ENCODE measurements around the gene NIPSNAP2. TPM values are rescaled to one million over a fixed set of nuclear protein-coding genes. Genes with fewer than 3 reads are reported as not detected.
"Not testable (repeated sequence)": the region's sequence is repeated elsewhere in the genome, so short reads cannot be mapped to it uniquely, and the experiment has no call there.

Gene NIPSNAP2
- total RNA-seq, 1 donor from 2014 or later = 43.0 TPM

GRCh38 chr7:56019501-56019900, 55.1 kb downstream of the NIPSNAP2 start:
- no peaks in the 10 kb centered on the region for H3K9me3 Mint-ChIP-seq (ENCODE audit: low read depth)
- peak; percentile 68 for DNase-seq (ENCODE audit: low spot score)
- TF ChIP-seq, protein P1, sequence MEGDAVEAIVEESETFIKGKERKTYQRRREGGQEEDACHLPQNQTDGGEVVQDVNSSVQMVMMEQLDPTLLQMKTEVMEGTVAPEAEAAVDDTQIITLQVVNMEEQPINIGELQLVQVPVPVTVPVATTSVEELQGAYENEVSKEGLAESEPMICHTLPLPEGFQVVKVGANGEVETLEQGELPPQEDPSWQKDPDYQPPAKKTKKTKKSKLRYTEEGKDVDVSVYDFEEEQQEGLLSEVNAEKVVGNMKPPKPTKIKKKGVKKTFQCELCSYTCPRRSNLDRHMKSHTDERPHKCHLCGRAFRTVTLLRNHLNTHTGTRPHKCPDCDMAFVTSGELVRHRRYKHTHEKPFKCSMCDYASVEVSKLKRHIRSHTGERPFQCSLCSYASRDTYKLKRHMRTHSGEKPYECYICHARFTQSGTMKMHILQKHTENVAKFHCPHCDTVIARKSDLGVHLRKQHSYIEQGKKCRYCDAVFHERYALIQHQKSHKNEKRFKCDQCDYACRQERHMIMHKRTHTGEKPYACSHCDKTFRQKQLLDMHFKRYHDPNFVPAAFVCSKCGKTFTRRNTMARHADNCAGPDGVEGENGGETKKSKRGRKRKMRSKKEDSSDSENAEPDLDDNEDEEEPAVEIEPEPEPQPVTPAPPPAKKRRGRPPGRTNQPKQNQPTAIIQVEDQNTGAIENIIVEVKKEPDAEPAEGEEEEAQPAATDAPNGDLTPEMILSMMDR (IDR thresholded peaks at IDR 0.05) = no peak
- no peaks in the 10 kb centered on the region for H3K4me1 Mint-ChIP-seq (ENCODE audit: low read depth)
- H3K27ac Mint-ChIP-seq (ENCODE audit: unreplicated experiment) = no peak overlapping the region
- H3K36me3 Mint-ChIP-seq (ENCODE audit: low read depth) = peaks cover 15% of the 10 kb centered on the region
- H3K27me3 Mint-ChIP-seq (ENCODE audit: low read depth) = no peaks in the 10 kb centered on the region
- no peak overlapping the region for H3K4me3 Mint-ChIP-seq (ENCODE audit: unreplicated experiment)

DNA sequence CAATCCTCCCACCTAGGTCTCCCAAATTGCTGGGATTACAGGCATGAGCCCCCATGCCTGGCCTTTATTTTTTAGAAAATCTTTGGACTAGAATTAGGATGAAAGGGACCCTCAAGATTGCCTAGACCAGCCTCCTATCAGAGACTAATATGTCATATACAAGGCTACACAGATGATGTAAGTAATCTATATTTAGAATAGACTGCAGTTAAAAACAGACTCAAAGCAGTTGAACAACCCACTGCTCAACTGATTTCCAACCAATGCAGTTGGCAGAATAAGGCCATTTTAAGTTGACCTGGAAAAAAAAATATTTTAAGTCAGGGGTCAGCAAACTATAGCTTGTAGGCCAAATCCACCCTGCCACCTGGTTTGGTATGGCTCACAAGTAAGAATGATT, 59.1 kb downstream of the NIPSNAP2 start:
- Mint-ChIP-seq H3K4me3 (ENCODE audit: unreplicated experiment) (no peak overlapping the region), H3K4me1 (ENCODE audit: low read depth) (peaks cover 3% of the 10 kb centered on the region), H3K27ac (ENCODE audit: unreplicated experiment) (no peak overlapping the region), H3K9me3 (ENCODE audit: low read depth) (no peaks in the 10 kb centered on the region), H3K36me3 (ENCODE audit: low read depth) (peaks cover 16% of the 10 kb centered on the region), H3K27me3 (ENCODE audit: low read depth) (no peaks in the 10 kb centered on the region)
- no peak for DNase-seq (ENCODE audit: low spot score)
- TF ChIP-seq, protein P1 (IDR thresholded peaks at IDR 0.05) = no peak

- TF ChIP-seq, protein P1 (IDR thresholded peaks at IDR 0.05) = no peak
- H3K4me1 Mint-ChIP-seq (ENCODE audit: low read depth) = peaks cover 9% of the 10 kb centered on the region
- DNase-seq (ENCODE audit: low spot score) = no peak
- H3K27ac Mint-ChIP-seq (ENCODE audit: unreplicated experiment) = no peak overlapping the region
- no peaks in the 10 kb centered on the region for H3K27me3 Mint-ChIP-seq (ENCODE audit: low read depth)
- no peak overlapping the region for H3K4me3 Mint-ChIP-seq (ENCODE audit: unreplicated experiment)
- H3K36me3 Mint-ChIP-seq (ENCODE audit: low read depth) = peaks cover 18% of the 10 kb centered on the region
- no peaks in the 10 kb centered on the region for H3K9me3 Mint-ChIP-seq (ENCODE audit: low read depth)
Observed at GRCh38 chr7:56026538-56026937, 62.2 kb downstream of the NIPSNAP2 start.

- TF ChIP-seq, protein P1 (IDR thresholded peaks at IDR 0.05) = no peak
- H3K4me3 Mint-ChIP-seq (ENCODE audit: unreplicated experiment) = no peak overlapping the region
- peak overlapping the region; percentile 57 for H3K27ac Mint-ChIP-seq (ENCODE audit: unreplicated experiment)
- no peaks in the 10 kb centered on the region for H3K9me3 Mint-ChIP-seq (ENCODE audit: low read depth)
- no peaks in the 10 kb centered on the region for H3K27me3 Mint-ChIP-seq (ENCODE audit: low read depth)
- peaks cover 22% of the 10 kb centered on the region for H3K4me1 Mint-ChIP-seq (ENCODE audit: low read depth)
- peaks cover 16% of the 10 kb centered on the region for H3K36me3 Mint-ChIP-seq (ENCODE audit: low read depth)
- DNase-seq (ENCODE audit: low spot score) = no peak
Observed at GRCh38 chr7:56028942-56029630, 64.7 kb downstream of the NIPSNAP2 start.

DNA sequence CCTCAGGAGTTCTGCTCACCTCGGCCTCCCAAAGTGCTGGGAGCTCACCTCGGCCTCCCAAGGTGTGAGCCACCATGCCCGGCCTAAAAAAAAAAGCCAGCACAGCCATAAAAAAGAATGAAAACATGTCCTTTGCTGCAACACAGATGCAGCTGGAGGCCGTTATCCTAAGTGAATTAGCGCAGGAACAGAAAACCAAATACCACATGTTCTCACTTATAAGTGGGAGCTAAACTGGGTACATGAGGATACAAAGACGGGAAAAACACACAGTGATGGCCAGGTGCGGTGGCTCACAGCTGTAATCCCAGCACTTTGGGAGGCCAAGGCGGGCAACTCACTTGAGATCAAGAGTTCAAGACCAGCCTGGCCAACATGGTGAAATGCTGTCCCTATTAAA, 66.0 kb downstream of the NIPSNAP2 start:
- Mint-ChIP-seq H3K4me3 (ENCODE audit: unreplicated experiment) (no peak overlapping the region), H3K36me3 (ENCODE audit: low read depth) (peaks cover 14% of the 10 kb centered on the region), H3K9me3 (ENCODE audit: low read depth) (no peaks in the 10 kb centered on the region), H3K4me1 (ENCODE audit: low read depth) (peaks cover 19% of the 10 kb centered on the region), H3K27me3 (ENCODE audit: low read depth) (no peaks in the 10 kb centered on the region), H3K27ac (ENCODE audit: unreplicated experiment) (no peak overlapping the region)
- TF ChIP-seq, protein P1 (IDR thresholded peaks at IDR 0.05) = no peak
- no peak for DNase-seq (ENCODE audit: low spot score)

DNA sequence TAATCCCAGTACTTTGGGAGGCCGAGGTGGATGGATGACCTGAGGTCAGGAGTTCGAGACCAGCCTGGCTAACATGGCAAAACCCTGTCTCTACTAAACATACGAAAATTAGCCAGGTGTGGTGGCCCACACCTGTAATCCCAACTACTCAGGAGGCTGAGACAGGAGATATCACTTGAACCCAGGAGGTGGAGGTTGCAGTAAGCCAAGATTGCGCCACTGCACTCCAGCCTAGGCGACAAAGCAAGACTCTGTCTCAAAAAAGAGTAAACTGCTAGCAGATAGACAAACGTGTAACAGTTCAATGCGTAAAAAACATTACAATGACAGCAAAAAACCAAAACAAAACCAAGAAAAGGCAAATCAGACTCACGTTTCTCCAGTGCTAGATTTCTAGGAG, 67.2 kb downstream of the NIPSNAP2 start:
- Mint-ChIP-seq H3K4me1 (ENCODE audit: low read depth) (peaks cover 19% of the 10 kb centered on the region), H3K36me3 (ENCODE audit: low read depth) (peaks cover 12% of the 10 kb centered on the region), H3K4me3 (ENCODE audit: unreplicated experiment) (peak overlapping the region; percentile 48)
- H3K27ac Mint-ChIP-seq (ENCODE audit: unreplicated experiment); H3K27me3 Mint-ChIP-seq (ENCODE audit: low read depth); DNase-seq (ENCODE audit: low spot score); H3K9me3 Mint-ChIP-seq (ENCODE audit: low read depth): not testable (repeated sequence)

DNA sequence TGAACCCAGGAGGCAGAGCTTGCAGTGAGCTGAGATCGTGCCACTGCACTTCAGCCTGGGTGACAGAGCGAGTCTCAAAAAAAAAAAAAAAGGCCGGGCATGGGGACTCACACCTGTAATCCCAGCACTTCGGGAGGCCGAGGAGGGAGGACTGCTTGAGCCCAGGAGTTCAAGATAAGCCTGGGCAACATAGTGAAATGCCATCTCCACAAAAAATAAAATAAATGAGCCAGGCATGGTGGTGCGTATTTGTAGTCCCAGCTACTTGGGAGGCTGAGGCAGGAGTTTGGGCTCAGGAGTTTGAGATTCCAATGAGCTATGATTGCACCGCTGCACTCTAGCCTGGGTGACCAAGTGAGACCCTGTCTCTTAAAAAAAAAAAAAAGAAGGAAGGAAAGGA, 68.2 kb downstream of the NIPSNAP2 start:
- Mint-ChIP-seq H3K4me1 (ENCODE audit: low read depth) (peaks cover 19% of the 10 kb centered on the region), H3K27ac (ENCODE audit: unreplicated experiment) (peak overlapping the region; percentile 20), H3K4me3 (ENCODE audit: unreplicated experiment) (peak overlapping the region; percentile 48)
- not testable (repeated sequence) for H3K9me3 Mint-ChIP-seq (ENCODE audit: low read depth); H3K36me3 Mint-ChIP-seq (ENCODE audit: low read depth); DNase-seq (ENCODE audit: low spot score); H3K27me3 Mint-ChIP-seq (ENCODE audit: low read depth)

Data from chondrocyte (in vitro differentiated cells).